GM18498 (cell line): ENCODE data around the gene LHPP.

ENCODE experiments used
- ATAC-seq: cut with Tn5 transposase; IDR thresholded peaks from one replicate; pipeline ENCODE4 v1.9.1; 2021; ENCODE audit warnings: mild to moderate bottlenecking, moderate library complexity; ENCODE audit not compliant: unreplicated experiment

Gene LHPP

DNA sequence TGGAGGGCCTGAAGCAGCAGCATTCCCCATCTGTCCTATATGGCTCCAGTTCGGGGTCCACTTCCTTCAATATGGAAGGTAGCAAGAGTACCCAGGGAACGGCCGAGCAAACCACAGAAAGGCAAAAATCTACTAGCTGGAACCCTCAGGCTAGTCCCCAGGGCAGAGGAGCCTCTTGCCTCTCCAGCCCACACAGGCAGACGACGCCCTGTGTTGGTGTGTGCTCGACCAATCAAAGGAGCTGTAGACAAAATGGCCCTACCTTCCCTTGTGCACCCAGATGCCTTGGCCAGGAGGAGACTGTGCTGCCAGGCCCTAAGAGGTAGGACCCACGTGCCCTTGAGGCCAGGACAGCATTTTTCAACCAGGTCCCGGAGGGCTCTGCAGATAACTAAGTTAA is 191.1 kb downstream of the LHPP start:
- no peak for ATAC-seq

DNA sequence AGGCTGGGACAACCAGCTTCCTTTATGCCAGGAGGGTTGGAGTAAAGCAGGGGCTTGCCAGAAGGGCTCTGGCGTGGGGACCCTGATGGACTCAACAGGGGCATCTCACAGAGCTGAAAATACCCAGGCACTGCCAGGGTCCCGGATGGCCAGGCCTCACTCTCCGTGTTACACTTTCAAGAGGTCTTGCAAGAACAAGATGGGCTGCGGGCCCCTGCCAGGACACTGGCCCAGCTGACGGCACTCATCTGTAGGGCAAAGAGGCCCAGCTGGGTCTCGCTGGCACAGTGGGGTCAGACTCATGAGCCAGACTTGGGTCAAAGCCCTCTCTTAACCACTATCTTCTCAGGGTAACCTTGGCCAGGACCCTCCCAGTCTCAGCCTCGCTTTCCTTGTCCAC is 191.7 kb downstream of the LHPP start:
- no peak for ATAC-seq

DNA sequence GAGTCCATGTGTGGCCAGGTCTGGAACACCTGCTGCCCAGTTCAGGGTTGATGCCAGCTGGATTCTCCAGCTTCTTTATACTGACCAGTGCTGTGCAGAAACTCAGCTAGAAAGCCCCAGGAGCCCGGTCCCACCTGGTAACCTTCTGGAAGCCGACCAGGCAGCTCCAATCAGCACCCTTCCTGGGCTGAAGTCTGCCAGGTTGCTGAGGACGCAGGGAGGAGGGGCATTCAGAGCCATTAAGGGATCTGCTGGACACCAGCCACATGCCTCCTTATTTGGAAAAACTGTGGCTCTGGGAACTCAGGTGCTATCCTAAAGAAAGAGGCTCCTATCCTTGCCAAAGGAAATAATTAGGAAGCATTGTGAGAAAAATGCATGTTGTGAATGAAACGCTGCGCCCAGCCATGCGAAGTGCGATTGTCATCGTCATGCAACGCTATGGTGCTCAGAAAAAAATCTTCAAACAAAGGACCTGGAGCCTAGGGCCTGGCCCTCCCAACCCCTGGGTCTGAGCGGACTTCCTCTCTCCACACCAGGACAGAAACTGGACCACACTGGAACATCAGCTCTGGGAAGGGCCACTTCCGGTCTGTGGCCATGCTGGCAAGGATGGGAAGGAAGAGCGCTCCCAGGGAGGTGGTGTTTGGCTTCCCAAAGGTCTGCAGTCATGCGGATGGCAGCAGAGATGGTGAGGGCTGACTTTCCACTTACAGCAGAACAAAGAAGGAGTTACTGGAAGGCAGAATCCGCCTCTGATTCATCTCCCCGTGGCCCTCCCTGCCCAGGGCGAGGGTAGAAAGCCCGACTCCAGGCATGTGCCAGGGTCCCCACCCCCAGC is 192.4 kb downstream of the LHPP start:
- ATAC-seq = no peak

DNA sequence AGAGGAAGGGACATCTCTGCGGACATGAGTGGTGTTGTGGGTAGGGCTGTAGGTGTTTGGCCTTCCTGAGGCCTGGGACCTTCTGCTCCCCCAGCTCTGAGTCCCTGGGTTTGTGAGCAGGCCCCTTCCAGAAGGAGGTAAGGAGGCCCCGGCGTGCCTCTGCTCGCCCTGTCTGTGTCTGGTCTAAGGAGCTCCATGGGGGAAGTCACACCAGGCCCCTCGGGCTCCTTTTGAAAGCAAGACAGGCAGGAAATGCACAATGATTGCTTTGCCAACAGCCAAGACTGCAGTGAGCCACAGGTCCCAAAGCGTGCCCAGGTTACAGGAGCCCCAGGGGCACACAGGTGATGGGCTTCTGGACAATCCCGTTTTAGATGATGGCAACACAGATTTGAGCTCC is 193.1 kb downstream of the LHPP start:
- no peak for ATAC-seq

DNA sequence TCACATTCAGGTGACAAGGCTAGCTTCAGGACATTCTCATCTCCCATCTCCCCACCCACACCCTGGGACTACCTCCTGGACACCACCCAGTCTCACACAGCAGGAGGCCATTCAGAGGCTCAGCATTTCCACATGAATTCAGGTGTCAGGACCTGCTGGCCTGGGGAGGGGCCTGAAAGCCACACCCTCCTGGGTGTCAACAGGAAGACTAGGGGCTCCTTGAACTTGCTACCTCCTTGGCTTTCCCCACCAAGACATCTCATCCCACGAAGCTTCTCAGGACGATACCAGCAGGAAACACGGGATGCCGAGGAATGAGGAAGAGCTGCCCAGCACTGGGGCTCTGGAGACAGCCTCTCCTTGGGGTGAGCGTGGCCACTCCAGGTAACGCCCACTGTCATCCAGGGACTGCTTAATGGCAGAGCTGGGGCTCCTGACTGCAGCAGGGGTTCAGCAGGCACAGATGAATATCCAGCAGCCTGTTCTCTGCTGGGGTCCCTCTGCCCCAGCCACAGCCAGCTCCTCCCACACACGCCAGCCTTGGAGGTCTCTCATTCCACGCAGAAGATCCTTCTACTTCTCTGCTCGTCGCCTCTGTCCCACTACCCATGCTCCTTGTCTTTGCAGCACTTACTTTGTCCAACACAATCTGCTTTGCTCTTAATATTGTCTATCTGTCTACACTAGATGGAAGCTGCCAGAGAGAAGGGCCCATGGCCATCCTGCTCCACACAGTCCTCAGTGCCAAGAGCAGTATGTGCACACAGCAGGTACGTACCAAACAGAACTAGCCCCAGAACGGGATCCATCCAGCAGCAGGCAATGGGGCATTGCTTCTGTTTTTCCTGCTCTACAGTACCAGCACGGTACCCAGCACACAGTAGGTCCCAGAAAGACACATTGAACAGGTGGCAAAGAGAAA is 193.8 kb downstream of the LHPP start:
- ATAC-seq = no peak

DNA sequence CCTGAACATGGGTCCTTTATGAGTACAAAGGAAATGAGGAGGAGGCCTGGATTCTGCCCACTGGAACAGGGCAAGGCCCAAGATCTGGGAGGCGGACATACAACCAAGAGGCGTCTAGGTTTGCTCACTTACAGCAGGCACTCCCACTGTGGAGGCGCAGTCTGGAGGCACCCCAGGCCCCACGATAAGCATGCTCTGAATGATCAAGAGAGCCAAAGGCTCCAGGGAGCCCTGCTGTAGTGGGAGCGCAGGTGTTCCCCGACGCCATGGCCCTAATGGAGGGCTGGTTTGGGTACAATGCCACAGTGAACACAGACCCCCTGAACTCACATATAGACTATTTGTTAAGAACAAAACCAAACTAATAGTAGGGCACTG is 194.5 kb downstream of the LHPP start:
- ATAC-seq = no peak

DNA sequence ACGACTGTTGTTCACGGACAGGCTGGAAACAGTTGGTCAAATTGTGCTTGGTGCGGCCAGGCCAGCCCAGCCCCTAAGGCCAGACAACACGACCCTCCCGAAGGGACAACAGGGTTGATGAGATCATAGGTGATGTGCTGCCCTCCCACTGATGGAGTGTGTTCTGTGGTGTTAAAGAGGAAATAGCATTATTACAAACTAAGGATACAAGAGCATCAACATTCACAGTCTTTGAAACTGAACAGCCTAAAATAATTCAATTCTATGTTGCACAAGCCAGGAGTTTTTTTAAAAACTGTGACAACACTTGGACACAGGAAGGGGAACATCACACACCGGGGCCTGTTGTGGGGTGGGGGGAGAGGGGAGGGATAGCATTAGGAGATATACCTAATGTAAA is 194.9 kb downstream of the LHPP start:
- no peak for ATAC-seq

DNA sequence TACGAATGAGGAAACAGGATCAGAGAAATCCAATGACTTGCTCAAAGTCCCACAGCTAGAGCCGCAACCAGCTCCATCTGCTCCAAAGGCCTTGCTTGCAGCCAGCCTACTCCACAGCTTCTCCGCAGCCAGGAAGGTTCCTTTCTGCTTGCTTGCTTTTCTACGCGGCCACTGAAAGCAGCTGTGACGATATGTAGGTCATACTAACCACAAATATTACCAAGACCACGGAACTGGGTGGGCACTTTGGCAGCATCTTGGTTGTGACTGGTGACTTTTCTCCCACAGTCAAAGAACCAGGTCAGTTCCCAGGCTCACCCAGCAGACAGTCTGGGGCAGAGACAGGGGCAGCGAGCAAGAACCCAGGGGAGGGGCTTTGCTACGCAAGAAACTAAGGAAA is 196.2 kb downstream of the LHPP start:
- ATAC-seq = no peak

DNA sequence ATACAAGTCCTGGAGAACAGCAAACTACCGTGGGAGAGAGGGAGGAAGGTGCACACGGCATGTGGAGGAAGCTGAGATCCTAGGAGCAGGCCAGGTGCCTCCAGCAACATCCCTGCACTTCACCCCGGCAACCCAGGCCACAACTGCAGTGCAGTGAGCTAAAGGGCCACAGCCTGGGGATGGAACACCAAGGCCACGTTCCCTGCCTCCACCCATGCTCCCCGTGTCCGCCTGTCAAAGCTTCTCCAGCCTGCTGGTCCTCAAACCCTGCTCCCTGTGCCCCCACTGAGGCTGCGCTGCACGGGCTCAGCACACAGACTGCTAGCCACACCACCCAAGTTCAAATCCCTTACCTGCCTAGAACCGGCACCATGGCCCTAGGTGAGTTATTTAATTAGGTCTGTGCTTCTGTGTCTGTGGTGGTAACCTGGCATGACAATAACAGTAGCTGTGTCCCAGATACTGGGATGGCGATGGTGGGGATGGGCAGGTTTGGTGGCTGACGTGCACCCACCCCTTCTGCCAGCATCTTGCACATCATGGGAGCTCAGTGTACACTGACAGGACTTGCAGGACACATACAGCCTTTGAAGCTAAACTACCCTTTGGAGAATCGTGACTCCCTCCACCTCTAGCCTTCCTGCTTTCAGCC is 197.1 kb downstream of the LHPP start:
- ATAC-seq = no peak

DNA sequence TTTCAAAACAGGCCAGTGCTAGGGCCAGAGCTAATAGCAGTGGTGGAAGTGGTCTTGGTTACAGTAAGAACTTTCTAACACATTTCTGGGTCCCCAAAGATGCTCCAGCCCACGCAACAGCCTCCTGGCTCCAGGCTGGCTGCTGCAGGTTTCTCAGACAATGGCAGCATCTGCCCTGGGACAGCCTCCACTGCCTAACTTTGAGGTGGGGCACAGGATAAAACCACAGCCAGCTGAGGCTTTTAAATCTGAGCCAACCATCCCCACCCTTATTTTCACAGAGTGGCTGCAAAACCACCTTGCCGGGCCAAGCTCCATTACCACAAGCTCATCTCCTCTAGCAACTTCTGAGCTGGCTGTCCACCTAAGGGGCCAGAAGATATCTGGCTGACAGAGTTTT is 197.8 kb downstream of the LHPP start:
- no peak for ATAC-seq

DNA sequence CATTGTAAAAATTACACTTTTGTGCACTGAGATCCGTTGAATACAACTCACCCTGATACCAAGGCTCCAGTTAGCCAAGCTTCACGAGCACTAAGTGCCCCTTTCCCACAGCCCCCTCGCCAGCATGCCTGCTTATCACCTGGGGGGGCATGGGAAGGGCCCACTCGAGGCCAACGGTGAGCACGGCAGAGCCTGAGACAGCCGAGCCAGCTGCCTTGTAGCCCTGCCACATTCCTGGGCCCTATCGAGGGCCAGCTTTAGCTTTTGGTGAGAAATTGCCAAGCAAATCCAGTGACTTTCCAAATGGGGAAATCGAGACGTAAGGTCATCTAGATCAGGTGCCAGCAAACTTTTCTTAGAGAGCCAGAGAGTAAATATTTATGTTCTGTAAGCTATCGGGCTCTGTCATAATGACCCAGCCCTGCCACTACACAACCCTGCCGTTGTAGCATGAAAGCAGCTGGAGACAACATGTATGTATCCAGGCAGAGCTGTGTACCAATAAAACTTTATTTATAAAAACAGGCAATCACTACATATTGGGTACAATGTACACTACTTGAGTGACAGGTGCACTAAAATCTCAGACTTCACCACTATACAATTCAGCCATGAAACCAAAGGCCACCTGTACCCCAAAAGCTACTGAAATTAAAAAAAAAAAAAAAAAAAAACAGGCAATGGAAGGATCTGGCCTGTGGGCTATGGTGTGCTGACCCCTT is 198.9 kb downstream of the LHPP start:
- ATAC-seq = no peak

DNA sequence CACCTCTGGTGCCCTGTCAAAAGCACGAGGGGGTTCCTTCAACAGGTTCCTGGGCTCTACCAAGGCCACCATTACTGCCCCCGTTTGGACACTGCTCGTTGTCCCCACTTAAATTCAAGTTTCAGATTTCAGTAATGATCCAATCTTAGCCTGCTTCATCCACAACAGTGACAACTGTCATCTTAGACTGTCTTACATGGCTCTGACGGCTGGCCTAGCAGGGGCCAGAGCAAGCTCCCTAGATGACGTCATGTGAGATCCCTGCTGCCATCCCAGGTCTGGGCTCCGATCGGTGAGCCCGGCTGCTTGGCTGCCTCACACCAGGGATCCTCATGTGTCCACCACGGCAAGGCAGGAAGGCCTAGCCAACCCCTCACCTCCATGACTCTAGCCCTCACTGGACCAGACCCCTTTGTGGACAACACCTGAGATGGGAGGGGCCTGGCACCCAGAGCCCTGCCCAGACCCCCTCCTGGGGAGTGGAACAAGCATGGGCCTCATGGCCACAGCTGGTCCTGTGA is 200.1 kb downstream of the LHPP start:
- no peak for ATAC-seq

DNA sequence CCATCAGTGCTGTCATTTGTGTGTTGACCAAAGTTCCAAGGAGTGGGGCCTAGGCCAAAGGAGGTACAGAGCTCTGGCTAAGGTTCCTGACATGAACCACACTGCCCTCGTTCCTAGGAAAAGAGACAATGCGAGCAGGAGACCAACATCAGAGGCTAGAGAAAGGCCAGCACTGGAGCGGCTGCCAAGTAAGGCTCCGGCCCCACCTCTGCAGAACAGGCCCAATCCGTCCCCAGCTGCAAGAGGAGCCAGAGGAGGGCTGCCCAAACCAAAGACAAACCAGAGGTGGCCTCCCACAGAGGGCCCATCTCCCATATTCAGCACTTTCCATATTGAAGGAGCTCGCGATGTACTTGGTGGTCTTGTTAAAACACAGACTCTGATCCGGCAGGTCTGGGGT is 201.6 kb downstream of the LHPP start:
- no peak for ATAC-seq
